ENCODE results near the gene OBSCN.

DNA sequence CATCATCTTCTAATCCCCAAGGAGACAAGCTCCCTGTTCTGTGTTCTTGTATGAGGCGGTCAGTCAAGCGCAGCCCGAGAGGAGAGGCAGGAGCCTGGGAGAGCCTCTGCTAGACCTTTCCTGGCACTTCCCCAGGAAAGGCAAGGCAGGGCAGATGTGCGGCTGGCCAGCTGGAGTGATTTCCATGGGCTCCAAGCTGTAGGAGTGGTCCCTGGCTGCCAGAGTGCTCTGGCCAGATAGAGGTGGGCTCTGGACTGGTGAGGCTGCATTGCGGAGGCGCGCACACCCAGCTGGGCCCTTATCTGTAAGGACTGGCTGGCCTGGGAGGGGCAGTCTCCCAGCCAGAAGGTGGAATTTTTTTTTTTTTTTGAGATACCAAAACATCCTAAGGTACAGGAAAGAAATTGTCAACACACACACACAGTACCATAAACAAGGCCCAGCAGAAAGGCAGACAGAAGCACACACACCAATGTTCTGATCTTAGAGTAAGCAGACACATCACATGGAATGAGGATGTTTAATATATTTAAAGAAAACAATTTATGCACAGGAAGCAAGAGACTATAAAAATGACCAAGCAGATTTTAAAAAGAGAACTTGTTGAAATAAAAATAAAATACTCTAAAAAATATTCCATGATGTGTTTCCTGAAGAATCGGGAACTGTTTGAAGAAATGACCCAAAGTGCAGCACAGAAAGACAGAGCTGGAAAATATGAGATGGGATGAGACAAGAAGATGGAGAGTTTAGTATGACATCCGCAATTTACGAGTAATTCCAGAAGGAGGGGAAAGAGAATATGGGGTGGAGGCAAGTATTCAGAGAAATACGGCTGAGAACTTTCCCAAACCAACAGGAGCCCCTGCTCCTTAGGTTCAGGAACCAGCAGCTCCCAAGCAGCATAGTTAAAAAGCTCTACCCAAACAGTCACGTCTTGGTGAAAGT, 28.8 kb upstream of the OBSCN start:
- TF ChIP-seq CTCF (IDR thresholded peaks at IDR 0.05; ENCODE audit: low read length) (no peak), EZH2 (IDR thresholded peaks at IDR 0.05; ENCODE audit: borderline replicate concordance, low read length) (no peak)
